GM12875 (cell line): Measurements from ENCODE around the gene FIS1.

Source experiments
- H3K4me3 ChIP-seq: one replicate; pipeline ENCODE4 v1.5.1; 2011; ENCODE audit warnings: low read depth, low read length, control low read depth
- CTCF ChIP-seq: IDR thresholded peaks from 2 replicates; pipeline ENCODE4 v1.5.1; 2011; ENCODE audit warnings: low read depth, mild to moderate bottlenecking, control low read depth, inconsistent platforms, low read length, moderate library complexity, borderline replicate concordance; ENCODE audit not compliant: insufficient read depth

The FIS1 gene

GRCh38 chr7:101235050-101235449 lies 9.8 kb downstream of the FIS1 start:
- TF ChIP-seq CTCF: no peak
- no peak overlapping the region for H3K4me3 ChIP-seq

GRCh38 chr7:101234636-101235035 lies 10.2 kb downstream of the FIS1 start:
- H3K4me3 ChIP-seq: no peak overlapping the region
- TF ChIP-seq CTCF: no peak

GRCh38 chr7:101233907-101234547 lies 10.9 kb downstream of the FIS1 start:
- TF ChIP-seq CTCF: no peak
- H3K4me3 ChIP-seq: no peak overlapping the region

GRCh38 chr7:101232141-101232850 lies 12.6 kb downstream of the FIS1 start:
- no peak for TF ChIP-seq CTCF

GRCh38 chr7:101231644-101232043 lies 13.2 kb downstream of the FIS1 start:
- TF ChIP-seq CTCF: no peak
- H3K4me3 ChIP-seq: no peak overlapping the region

More at GRCh38 chr7:101232141-101232850, 12.6 kb downstream of the FIS1 start:
- H3K4me3 ChIP-seq: no peak overlapping the region

- no peak for TF ChIP-seq CTCF
- no peak overlapping the region for H3K4me3 ChIP-seq
Observed at GRCh38 chr7:101226721-101227120, 18.2 kb downstream of the FIS1 start.

- no peak overlapping the region for H3K4me3 ChIP-seq
- TF ChIP-seq CTCF: no peak
Observed at GRCh38 chr7:101225650-101226049, 19.2 kb downstream of the FIS1 start.
